ENCODE data around the gene PDAP1. TPM values are rescaled to one million over a fixed set of nuclear protein-coding genes. Genes with fewer than 3 reads are reported as not detected.

Gene PDAP1
- total RNA-seq, 4 donors from 2014 or later, result 47.2 to 68.5 (median 48.3) TPM

DNA sequence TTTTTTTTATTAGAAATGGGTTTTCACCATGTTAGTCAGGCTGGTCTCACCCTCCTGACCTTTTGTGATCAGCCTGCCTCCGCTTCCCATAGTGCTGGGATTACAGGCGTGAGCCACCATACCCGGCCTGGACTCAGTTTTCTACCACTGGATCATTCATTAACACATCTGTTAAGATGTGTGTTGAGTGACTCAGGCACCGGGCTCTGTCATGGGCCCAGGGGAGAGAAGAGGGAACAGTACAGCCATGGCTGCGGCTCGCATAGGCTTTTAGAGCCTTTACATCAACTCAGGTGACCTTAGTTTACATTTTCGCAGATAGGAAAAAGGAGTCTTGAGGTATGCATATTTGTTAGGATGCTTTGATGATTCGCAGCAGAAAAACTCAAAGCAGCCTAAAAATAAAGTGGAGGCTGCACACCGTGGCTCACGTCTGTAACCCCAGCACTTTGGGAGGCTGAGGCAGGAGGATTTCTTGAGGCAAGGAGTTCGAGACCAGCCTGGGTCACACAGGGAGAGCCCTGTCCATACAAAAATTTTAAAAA is 36.9 kb downstream of the PDAP1 start:
- 93% methylated on average over 11 of the region's 11 CpGs for WGBS
- Histone ChIP-seq H3K27ac (no peak overlapping the region), H3K36me3 (peaks cover 15% of the 10 kb centered on the region), H3K4me3 (no peak overlapping the region), H3K4me1 (peaks cover 37% of the 10 kb centered on the region), H3K9me3 (no peaks in the 10 kb centered on the region), H3K27me3 (no peaks in the 10 kb centered on the region)
- no peak for DNase-seq (ENCODE audit: low spot score in 2 of 2)
- TF ChIP-seq POLR2AphosphoS5 (IDR thresholded peaks at IDR 0.05) (no peak), POLR2A (IDR thresholded peaks at IDR 0.05) (no peak)
- TF ChIP-seq, protein P1, sequence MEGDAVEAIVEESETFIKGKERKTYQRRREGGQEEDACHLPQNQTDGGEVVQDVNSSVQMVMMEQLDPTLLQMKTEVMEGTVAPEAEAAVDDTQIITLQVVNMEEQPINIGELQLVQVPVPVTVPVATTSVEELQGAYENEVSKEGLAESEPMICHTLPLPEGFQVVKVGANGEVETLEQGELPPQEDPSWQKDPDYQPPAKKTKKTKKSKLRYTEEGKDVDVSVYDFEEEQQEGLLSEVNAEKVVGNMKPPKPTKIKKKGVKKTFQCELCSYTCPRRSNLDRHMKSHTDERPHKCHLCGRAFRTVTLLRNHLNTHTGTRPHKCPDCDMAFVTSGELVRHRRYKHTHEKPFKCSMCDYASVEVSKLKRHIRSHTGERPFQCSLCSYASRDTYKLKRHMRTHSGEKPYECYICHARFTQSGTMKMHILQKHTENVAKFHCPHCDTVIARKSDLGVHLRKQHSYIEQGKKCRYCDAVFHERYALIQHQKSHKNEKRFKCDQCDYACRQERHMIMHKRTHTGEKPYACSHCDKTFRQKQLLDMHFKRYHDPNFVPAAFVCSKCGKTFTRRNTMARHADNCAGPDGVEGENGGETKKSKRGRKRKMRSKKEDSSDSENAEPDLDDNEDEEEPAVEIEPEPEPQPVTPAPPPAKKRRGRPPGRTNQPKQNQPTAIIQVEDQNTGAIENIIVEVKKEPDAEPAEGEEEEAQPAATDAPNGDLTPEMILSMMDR (IDR thresholded peaks at IDR 0.05), result no peak

DNA sequence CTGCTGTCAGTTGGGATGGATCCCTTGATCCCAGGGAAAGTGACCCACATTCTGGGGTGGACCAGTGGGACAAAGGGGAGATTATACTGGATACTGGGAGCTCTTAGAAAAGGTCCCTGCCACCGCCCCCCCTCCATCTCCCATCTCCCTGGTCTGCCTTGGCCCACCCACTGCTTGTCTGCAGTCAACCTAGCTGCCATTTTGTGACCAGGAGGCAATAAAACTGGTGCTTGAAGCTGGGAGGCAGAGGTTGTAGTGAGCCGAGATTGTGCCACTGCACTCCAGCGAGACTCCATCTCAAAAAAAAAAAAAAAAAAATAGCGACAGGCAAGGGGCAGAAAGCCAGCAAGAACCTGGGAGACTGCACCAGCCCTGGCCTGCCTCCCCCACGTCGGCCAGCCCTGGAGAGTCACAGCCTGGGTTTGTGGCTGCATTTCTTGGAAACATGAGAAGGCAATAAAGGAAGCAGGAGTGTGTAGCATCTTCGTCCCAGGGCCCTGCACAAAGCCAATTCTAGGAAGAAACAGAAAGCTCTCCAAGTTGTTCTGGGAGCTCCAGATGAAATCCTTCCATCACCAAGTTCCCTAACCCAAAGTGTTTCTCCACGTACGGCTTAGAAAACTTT is 38.5 kb downstream of the PDAP1 start:
- TF ChIP-seq EP300 (IDR thresholded peaks at IDR 0.05) (no peak), POLR2AphosphoS5 (IDR thresholded peaks at IDR 0.05) (no peak), POLR2A (IDR thresholded peaks at IDR 0.05) (no peak)
- TF ChIP-seq, protein P1 (IDR thresholded peaks at IDR 0.05), result no peak
- Histone ChIP-seq H3K27me3 (no peaks in the 10 kb centered on the region), H3K4me3 (no peak overlapping the region), H3K27ac (no peak overlapping the region), H3K9me3 (no peaks in the 10 kb centered on the region), H3K4me1 (peaks cover 33% of the 10 kb centered on the region), H3K36me3 (peaks cover 23% of the 10 kb centered on the region)
- 31% methylated on average over 9 of the region's 9 CpGs for WGBS
- no peak for DNase-seq (ENCODE audit: low spot score in 2 of 2)

DNA sequence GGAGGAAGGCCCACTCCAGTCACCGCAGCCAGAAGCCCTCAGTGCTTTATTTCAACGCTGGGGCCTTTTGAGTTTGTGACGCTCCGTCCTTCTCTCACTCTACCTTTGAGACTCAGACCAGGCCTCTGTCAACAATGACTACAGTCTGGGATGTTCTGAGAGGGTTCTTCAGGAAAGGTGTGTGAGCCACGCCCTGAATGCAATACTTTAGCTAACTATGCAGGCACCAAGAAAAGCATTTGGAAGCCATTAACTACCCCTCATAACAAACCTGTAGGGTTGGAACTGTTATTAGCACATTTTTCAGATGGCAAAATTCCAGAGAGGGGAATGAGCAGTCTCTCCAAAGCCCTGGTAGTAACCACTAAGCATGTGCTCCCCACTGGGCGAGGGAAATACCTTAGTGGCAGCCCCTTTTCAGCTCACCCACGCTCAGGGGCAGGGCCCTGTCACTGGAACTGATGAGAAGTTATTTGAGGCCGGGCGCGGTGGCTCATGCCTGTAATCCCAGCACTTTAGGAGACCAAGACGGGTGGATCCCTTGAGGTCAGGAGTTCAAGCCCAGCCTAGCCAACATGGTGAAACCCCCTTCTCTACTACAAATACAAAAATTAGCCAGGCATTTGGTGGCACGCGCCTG is 39.5 kb downstream of the PDAP1 start:
- 94% methylated on average over 7 of the region's 13 CpGs for WGBS
- DNase-seq (ENCODE audit: low spot score in 2 of 2), result no peak
- Histone ChIP-seq H3K4me1 (peaks cover 23% of the 10 kb centered on the region), H3K36me3 (peaks cover 33% of the 10 kb centered on the region), H3K9me3 (no peaks in the 10 kb centered on the region), H3K27ac (no peak overlapping the region), H3K27me3 (no peaks in the 10 kb centered on the region), H3K4me3 (no peak overlapping the region)
- TF ChIP-seq EP300 (IDR thresholded peaks at IDR 0.05), result no peak
- TF ChIP-seq POLR2AphosphoS5 (IDR thresholded peaks at IDR 0.05), result no peak
- TF ChIP-seq, protein P1 (IDR thresholded peaks at IDR 0.05), result no peak
- TF ChIP-seq POLR2A (IDR thresholded peaks at IDR 0.05), result no peak

DNA sequence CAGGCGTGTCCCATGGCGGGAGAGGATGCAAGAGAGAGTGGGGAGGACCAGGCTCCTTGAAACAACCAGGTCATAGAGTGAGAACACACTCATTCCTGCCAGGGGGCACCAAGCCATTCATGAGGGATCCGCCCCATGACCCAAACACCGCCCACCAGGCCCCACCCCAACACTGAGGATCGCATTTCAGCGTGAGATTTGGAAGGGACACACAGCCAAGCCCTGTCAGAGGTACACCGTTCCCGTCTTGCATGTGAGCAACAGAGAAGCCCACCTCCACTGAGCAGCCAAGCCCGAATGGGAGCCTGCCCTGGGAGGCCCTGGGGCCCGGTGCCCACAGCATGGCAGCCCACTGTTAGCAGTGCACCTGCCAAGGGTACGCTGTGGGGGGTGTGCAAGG is 41.8 kb downstream of the PDAP1 start:
- Histone ChIP-seq H3K27ac (no peak overlapping the region), H3K27me3 (no peaks in the 10 kb centered on the region), H3K4me3 (no peak overlapping the region), H3K9me3 (no peaks in the 10 kb centered on the region), H3K4me1 (peaks cover 15% of the 10 kb centered on the region), H3K36me3 (peaks cover 51% of the 10 kb centered on the region)
- no peak for DNase-seq (ENCODE audit: low spot score in 2 of 2)
- 69% methylated on average over 6 of the region's 11 CpGs for WGBS
- TF ChIP-seq POLR2A (IDR thresholded peaks at IDR 0.05), result no peak
- TF ChIP-seq, protein P1 (IDR thresholded peaks at IDR 0.05), result no peak
- TF ChIP-seq POLR2AphosphoS5 (IDR thresholded peaks at IDR 0.05), result no peak
- TF ChIP-seq EP300 (IDR thresholded peaks at IDR 0.05), result no peak
